ENCODE measurements around the gene CUEDC1. TPM values are rescaled to one million over a fixed set of nuclear protein-coding genes. Genes with fewer than 3 reads are reported as not detected.

The CUEDC1 gene
- total RNA-seq, 1 donor from 2014 or later: 24.6 TPM

- no peak for DNase-seq (ENCODE audit: low read depth)
- TF ChIP-seq, protein P1, sequence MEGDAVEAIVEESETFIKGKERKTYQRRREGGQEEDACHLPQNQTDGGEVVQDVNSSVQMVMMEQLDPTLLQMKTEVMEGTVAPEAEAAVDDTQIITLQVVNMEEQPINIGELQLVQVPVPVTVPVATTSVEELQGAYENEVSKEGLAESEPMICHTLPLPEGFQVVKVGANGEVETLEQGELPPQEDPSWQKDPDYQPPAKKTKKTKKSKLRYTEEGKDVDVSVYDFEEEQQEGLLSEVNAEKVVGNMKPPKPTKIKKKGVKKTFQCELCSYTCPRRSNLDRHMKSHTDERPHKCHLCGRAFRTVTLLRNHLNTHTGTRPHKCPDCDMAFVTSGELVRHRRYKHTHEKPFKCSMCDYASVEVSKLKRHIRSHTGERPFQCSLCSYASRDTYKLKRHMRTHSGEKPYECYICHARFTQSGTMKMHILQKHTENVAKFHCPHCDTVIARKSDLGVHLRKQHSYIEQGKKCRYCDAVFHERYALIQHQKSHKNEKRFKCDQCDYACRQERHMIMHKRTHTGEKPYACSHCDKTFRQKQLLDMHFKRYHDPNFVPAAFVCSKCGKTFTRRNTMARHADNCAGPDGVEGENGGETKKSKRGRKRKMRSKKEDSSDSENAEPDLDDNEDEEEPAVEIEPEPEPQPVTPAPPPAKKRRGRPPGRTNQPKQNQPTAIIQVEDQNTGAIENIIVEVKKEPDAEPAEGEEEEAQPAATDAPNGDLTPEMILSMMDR (IDR thresholded peaks at IDR 0.05; ENCODE audit: insufficient read depth, low read length, poor library complexity, severe bottlenecking): no peak
- H3K36me3 ChIP-seq (ENCODE audit: control insufficient read depth, insufficient read depth, low read length): no peaks in the 10 kb centered on the region
- H3K27me3 ChIP-seq (ENCODE audit: control insufficient read depth, insufficient read depth, low read length): no peaks in the 10 kb centered on the region
- H3K4me3 ChIP-seq (ENCODE audit: low read depth, low read length): no peak overlapping the region
Observed at GRCh38 chr17:57818066-57818465, 137.1 kb downstream of the CUEDC1 start.

GRCh38 chr17:57817299-57817698 lies 137.9 kb downstream of the CUEDC1 start:
- H3K4me3 ChIP-seq (ENCODE audit: low read depth, low read length): no peak overlapping the region
- DNase-seq (ENCODE audit: low read depth): no peak
- TF ChIP-seq, protein P1 (IDR thresholded peaks at IDR 0.05; ENCODE audit: insufficient read depth, low read length, poor library complexity, severe bottlenecking): no peak
- no peaks in the 10 kb centered on the region for H3K36me3 ChIP-seq (ENCODE audit: control insufficient read depth, insufficient read depth, low read length)
- H3K27me3 ChIP-seq (ENCODE audit: control insufficient read depth, insufficient read depth, low read length): no peaks in the 10 kb centered on the region

DNA sequence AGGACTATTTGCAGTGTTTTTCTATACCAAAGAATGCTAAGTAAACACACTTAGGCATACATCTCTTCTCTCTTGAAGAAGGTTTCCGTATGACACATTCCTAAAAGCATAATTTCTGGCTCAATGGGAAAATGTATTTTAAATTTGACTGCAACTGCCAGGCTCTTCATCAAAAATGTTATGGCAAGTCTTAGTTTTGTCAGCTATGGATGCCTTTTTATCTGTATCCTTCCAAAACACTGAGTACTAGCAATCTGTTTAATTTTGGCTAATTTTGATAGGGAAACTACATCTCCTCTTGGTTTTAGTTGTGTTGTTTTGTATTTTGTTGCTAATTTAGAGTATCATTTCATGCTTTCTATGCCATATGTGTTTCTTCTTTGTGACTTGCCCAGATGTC lies 140.8 kb downstream of the CUEDC1 start:
- H3K27me3 ChIP-seq (ENCODE audit: control insufficient read depth, insufficient read depth, low read length): no peaks in the 10 kb centered on the region
- DNase-seq (ENCODE audit: low read depth): no peak

GRCh38 chr17:57811638-57812280 lies 143.5 kb downstream of the CUEDC1 start:
- DNase-seq (ENCODE audit: low read depth): no peak
- no peak overlapping the region for H3K4me3 ChIP-seq (ENCODE audit: low read depth, low read length)
- no peaks in the 10 kb centered on the region for H3K36me3 ChIP-seq (ENCODE audit: control insufficient read depth, insufficient read depth, low read length)
- TF ChIP-seq, protein P1 (IDR thresholded peaks at IDR 0.05; ENCODE audit: insufficient read depth, low read length, poor library complexity, severe bottlenecking): no peak
- peaks cover 2% of the 10 kb centered on the region for H3K27me3 ChIP-seq (ENCODE audit: control insufficient read depth, insufficient read depth, low read length)

More for the DNA sequence above, 140.8 kb downstream of the CUEDC1 start:
- Histone ChIP-seq H3K4me3 (ENCODE audit: low read depth, low read length) (no peak overlapping the region), H3K36me3 (ENCODE audit: control insufficient read depth, insufficient read depth, low read length) (no peaks in the 10 kb centered on the region)
- TF ChIP-seq, protein P1 (IDR thresholded peaks at IDR 0.05; ENCODE audit: insufficient read depth, low read length, poor library complexity, severe bottlenecking): no peak

Other genes with a start within 250 kb of the CUEDC1 start
- gene CCDC182, start 210.1 kb downstream of the CUEDC1 start, total RNA-seq: not detected in 2 replicates
- 26.1 and 43.2 TPM in 2 replicates for gene MRPS23, start 105.4 kb downstream of the CUEDC1 start, total RNA-seq
- gene VEZF1, start 32.8 kb upstream of the CUEDC1 start, total RNA-seq: 78.3 and 88.8 TPM in 2 replicates
- gene SRSF1, start 51.8 kb upstream of the CUEDC1 start, total RNA-seq: 162 and 178 TPM in 2 replicates
- gene DYNLL2, start 128.0 kb upstream of the CUEDC1 start, total RNA-seq: 16.3 and 18.3 TPM in 2 replicates
- not detected in 2 replicates for gene OR4D1, start 193.0 kb upstream of the CUEDC1 start, total RNA-seq
- not detected in 2 replicates for gene OR4D2, start 211.6 kb upstream of the CUEDC1 start, total RNA-seq
- not detected in 2 replicates for gene EPX, start 237.3 kb upstream of the CUEDC1 start, total RNA-seq

Measured in kidney epithelial cell (primary cell).